HEK293 (cell line): Measurements from ENCODE around the gene SYT13.

Source experiments
- KLF9 ChIP-seq: fragments of 450-650 bp; formaldehyde crosslinking; IDR thresholded peaks from 2 replicates; pipeline ENCODE4 v1.5.1; 2016; ENCODE audit warnings: missing biosample characterization, missing genetic modification characterization, low read depth
- ZBTB1 ChIP-seq: fragments of 450-650 bp; formaldehyde crosslinking; IDR thresholded peaks from 2 replicates; pipeline ENCODE4 v1.5.1; 2016; ENCODE audit warnings: missing biosample characterization, missing genetic modification characterization
- ZNF341 ChIP-seq: fragments of 450-650 bp; formaldehyde crosslinking; IDR thresholded peaks from 2 replicates; pipeline ENCODE4; 2016; ENCODE audit warnings: low read depth, missing biosample characterization, missing genetic modification characterization
- ZSCAN23 ChIP-seq: fragments of 450-650 bp; formaldehyde crosslinking; IDR thresholded peaks from 2 replicates; pipeline ENCODE4 v1.5.1; 2016; ENCODE audit warnings: missing biosample characterization, missing genetic modification characterization
- TF ChIP-seq, protein P1 (sequence below): fragments of 450-650 bp; formaldehyde crosslinking; IDR thresholded peaks from 2 replicates; pipeline ENCODE4 v1.5.1; 2016; ENCODE audit warnings: missing biosample characterization, missing genetic modification characterization
- TF ChIP-seq, protein P2 (sequence below): fragments of 450-650 bp; formaldehyde crosslinking; IDR thresholded peaks from 2 replicates; pipeline ENCODE4 v1.5.1; 2016; ENCODE audit warnings: missing biosample characterization, missing genetic modification characterization

DNA sequence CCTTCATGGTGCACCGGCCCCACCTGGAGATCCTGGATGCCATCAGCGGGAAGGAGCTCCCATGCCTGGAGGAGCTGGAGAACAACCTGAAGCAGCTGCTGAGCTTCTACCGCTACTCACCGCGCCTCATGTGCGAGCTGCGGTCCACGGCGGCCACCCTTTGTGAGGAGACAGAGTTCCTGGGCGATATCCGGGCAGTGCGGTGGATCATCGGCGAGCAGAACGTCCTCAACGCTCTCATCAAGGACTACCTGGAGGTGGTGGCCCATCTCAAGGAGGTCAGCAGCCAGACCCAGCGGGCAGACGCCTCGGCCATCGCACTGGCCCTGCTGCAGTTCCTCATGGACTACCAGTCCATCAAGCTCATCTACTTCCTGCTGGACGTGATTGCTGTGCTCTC, 59.2 kb downstream of the SYT13 start:
- TF ChIP-seq ZNF341 (no peak), ZSCAN23 (tag by site-specific recombination) (no peak), KLF9 (tag by site-specific recombination) (no peak), ZBTB1 (tag by site-specific recombination) (no peak)
- TF ChIP-seq, protein P1, sequence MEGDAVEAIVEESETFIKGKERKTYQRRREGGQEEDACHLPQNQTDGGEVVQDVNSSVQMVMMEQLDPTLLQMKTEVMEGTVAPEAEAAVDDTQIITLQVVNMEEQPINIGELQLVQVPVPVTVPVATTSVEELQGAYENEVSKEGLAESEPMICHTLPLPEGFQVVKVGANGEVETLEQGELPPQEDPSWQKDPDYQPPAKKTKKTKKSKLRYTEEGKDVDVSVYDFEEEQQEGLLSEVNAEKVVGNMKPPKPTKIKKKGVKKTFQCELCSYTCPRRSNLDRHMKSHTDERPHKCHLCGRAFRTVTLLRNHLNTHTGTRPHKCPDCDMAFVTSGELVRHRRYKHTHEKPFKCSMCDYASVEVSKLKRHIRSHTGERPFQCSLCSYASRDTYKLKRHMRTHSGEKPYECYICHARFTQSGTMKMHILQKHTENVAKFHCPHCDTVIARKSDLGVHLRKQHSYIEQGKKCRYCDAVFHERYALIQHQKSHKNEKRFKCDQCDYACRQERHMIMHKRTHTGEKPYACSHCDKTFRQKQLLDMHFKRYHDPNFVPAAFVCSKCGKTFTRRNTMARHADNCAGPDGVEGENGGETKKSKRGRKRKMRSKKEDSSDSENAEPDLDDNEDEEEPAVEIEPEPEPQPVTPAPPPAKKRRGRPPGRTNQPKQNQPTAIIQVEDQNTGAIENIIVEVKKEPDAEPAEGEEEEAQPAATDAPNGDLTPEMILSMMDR (tag by site-specific recombination), result no peak
- TF ChIP-seq, protein P2, sequence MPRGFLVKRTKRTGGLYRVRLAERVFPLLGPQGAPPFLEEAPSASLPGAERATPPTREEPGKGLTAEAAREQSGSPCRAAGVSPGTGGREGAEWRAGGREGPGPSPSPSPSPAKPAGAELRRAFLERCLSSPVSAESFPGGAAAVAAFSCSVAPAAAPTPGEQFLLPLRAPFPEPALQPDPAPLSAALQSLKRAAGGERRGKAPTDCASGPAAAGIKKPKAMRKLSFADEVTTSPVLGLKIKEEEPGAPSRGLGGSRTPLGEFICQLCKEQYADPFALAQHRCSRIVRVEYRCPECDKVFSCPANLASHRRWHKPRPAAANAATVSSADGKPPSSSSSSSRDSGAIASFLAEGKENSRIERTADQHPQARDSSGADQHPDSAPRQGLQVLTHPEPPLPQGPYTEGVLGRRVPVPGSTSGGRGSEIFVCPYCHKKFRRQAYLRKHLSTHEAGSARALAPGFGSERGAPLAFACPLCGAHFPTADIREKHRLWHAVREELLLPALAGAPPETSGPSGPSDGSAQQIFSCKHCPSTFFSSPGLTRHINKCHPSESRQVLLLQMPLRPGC (tag by site-specific recombination), result no peak
